SU-DHL-6 (cell line): ENCODE results near the gene HIVEP3.

Experiments used
- EZH2phosphoT487 ChIP-seq: fragments of 200-600 bp; sonication (generic), shearing (Covaris generic); conservative IDR thresholded peaks from 2 replicates; pipeline ENCODE4 v1.6.1; 2018; ENCODE audit warnings: mild to moderate bottlenecking, antibody characterized with exemption, low read length, moderate library complexity, mixed read lengths
- TF ChIP-seq, protein P1 (sequence below): fragments of 200-600 bp; sonication (generic); IDR thresholded peaks from one replicate; pipeline ENCODE4 v1.5.1; 2017; ENCODE audit warnings: antibody characterized with exemption, mild to moderate bottlenecking, low read length, moderate library complexity; ENCODE audit not compliant: insufficient read depth, poor library complexity, severe bottlenecking

DNA sequence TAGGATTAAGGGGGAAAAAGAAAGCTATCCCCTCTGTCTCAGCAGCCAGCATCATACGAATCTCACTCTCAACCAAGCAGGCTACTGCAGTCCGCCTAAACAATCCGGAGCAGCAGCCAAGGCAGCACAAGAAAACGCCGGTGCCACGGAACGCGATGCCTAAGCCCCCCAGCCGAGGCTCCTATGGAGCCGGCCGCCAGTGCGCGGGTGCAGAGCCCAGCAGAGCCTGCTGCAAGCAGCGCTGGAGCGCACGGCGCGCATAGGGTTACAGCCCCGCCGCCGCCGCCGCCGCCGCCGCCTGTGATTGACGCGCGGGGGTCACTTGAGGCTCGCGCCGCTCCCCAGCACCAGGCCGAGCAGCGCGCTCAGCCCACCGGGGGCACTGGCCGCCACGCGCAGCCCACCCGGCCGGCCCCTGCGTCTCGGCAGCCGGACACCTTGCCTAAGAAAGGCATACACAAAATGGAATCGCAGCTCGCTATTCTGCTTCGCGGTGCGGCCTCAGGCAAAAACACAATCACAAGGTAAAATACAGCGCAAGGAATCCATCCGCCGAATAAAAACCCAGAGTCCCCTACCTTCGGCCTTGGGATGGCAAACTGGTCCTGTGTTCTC, 780 bp downstream of the HIVEP3 start:
- TF ChIP-seq, protein P1, sequence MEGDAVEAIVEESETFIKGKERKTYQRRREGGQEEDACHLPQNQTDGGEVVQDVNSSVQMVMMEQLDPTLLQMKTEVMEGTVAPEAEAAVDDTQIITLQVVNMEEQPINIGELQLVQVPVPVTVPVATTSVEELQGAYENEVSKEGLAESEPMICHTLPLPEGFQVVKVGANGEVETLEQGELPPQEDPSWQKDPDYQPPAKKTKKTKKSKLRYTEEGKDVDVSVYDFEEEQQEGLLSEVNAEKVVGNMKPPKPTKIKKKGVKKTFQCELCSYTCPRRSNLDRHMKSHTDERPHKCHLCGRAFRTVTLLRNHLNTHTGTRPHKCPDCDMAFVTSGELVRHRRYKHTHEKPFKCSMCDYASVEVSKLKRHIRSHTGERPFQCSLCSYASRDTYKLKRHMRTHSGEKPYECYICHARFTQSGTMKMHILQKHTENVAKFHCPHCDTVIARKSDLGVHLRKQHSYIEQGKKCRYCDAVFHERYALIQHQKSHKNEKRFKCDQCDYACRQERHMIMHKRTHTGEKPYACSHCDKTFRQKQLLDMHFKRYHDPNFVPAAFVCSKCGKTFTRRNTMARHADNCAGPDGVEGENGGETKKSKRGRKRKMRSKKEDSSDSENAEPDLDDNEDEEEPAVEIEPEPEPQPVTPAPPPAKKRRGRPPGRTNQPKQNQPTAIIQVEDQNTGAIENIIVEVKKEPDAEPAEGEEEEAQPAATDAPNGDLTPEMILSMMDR: no peak
- TF ChIP-seq EZH2phosphoT487: no peak
